Measurements from ENCODE around the gene FAM241B. TPM values are rescaled to one million over a fixed set of nuclear protein-coding genes. Genes with fewer than 3 reads are reported as not detected.

FAM241B gene
- total RNA-seq, 1 donor from 2014 or later, result 0.39 TPM

DNA sequence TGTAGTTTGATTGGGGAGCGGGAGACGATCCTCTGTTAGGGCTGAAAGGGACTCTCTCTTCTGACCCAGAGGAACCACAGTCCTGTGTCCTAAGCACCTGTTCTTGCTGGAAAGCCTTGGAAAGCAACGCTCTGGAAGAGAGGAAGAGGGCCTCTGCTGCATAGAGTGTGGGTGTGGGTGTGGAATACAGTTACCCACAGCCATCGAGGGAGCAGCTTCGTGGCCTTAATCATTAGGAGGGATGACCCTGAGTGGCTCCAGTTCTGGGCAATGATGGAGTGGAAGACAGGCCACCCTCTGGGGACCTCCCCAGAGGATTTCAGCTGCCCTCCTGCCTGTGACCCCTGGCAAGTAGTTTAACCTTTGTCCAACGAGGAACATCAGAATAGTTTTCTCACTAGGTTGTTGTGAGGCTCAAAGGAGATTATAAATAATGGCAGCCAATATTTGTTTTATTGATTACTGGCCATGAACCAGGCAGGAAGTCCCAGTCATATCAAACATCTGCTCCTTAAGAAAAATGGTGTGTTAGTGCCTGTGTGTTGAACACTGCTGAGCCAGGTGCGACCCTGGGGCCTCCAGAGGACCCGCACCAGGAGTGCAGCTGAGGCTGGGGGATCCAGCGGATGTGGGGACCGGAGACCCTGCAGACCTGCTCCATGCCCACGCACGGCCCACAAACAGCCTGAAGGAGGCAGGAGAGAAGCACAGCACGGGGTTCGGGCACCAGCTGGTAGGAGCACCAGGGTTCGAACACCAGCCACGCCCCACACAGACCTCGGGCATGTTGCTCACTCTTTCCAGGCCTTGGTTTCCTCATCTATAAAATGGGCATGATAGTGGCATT, 35.6 kb downstream of the FAM241B start:
- DNase-seq (ENCODE audit: low read depth in 2 of 2), result no peak

DNA sequence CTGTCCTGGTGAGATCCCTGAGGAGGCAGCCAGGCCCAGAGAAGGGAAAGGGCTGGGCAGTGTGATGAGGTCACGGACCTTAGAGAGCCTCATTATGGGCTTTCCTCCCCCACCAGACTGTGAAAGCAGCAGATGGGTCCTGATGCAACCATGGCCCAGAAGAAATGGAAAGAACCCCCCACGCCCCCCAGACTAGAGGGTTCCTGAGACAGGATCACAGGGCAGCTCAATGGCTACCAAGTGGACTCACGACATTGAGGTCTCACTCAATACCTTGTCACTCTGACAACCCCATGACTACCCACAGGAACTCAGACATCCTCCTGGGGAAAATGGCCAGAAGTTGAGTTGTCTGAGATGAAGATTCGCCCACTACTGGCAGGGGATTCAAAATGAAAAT, 36.7 kb downstream of the FAM241B start:
- no peak for DNase-seq (ENCODE audit: low read depth in 2 of 2)

DNA sequence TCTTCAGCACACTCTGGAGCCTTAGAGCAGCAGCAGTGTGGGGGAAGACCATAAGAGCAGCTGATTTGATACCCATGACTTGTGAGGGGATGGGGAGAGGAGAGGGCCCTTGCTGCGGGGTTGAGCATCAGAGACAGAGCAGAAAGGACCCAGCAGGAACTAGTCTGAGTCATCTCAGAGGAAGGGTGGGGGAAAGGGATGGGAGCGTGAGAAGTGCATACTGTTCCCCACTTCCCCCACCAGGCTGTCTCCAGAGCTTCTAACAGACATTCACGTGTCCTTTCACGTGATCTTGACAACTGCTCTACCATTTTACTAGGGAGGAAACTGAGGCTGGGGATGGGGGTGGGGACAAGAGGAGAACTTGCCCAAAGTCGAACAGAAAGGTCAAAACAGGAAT, 38.7 kb downstream of the FAM241B start:
- no peak for DNase-seq (ENCODE audit: low read depth in 2 of 2)

DNA sequence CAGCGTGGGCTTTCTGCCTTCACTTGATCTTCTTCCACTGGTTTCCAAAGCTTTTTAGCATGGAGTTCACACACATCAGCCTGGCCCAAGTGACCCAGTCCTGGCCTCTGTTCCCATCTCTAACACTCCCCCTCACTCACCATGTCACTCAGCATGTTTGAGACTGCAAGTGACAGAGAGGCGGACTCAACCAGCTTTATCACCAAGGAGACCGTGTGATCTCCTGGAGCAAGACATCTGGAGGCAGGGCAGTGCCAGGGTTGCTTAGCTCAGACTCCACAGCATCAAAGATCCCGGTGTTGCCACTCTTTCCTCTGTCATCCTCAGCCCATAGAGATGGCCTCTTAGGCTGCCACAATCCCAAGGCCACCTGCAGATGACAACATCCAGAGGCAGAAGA, 39.4 kb downstream of the FAM241B start:
- no peak for DNase-seq (ENCODE audit: low read depth in 2 of 2)

DNA sequence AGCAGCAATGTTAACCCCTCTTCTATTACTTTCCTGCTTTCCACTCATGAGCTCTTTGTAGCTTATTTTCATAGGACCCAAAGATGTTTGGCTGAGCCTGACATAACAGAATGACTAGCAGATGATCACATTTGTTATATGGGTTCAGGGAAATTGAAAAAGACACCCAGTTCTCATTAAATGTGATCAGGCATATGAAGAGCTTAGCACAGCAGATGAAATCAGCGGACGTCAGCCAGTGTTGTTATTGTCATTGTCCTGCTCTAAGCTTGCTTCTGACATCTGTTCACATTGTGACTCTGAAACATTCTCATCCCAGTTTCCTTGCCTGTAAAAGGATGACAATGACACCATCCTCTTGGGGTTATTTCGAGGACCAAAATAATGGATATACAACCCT, 43.5 kb downstream of the FAM241B start:
- no peak for DNase-seq (ENCODE audit: low read depth in 2 of 2)

DNA sequence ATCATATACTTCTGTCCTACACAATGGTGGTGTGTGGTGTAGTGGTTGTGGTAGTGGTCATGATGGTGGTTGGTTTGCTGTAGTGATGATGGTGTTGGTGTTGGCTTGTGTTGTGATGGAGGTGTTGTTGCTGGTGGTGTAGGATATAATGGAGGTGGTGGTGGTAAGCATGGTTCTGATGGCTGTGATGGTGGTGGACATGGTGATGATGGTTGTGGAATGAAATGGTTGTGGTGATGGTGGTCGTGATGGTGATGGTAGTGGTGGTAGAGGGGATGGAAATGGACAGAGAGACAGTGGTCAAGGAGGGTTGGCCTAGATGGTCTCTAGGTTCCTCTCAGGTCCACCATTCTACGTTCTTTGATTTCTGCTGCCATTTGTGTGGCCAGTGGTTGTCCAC, 44.7 kb downstream of the FAM241B start:
- no peak for DNase-seq (ENCODE audit: low read depth in 2 of 2)

DNA sequence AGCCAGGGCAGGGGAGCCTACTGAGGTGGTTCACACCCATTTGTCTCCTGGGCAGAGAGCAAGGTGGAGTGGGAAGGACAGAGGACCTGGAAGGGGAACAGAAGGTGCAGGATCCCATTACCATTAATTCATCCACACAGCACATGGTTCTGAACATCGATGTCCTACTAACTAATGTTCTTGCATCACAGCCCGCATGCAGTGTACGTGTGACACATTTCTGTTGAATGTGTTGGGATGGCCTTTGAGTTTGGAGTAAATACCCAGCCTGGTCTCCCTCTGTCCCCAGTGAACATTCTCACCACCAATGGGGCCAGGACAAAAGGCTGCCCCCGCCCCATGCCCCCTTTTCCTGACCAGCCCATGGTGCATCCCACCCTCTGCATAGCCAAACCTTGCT, 46.3 kb downstream of the FAM241B start:
- DNase-seq (ENCODE audit: low read depth in 2 of 2), result no peak

DNA sequence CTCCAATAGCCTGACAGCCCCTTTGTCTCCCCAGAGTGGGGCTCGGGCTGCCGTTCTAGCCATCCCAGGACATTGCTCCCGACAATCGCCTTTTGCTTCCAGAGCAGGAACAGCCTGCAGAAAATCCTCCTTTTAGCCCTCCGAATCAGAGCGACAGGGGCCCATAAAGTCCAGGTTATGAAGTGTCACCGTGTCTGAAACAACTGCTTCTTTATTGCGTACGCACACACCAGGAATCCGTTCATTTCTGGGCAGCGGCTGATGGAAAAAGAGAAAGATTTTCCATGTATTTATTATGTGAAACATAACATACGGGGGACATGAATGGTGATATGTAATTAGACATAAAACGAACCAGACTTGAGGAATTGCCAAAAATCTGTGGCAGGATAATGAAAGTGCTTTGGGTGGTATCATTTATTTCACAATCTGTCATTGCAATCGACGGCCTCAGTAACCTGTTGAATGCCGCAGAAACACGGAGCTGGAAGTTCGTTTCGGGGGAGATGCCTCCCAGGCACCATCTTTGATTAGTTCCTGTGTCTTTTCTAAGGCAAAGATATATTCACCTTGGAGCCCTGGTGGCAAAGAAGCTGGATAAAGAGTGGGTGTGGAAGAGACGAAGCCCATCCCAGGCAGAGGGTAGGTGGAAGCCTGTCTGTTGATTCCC, 48.1 kb downstream of the FAM241B start:
- DNase-seq (ENCODE audit: low read depth in 2 of 2), result no peak

DNA sequence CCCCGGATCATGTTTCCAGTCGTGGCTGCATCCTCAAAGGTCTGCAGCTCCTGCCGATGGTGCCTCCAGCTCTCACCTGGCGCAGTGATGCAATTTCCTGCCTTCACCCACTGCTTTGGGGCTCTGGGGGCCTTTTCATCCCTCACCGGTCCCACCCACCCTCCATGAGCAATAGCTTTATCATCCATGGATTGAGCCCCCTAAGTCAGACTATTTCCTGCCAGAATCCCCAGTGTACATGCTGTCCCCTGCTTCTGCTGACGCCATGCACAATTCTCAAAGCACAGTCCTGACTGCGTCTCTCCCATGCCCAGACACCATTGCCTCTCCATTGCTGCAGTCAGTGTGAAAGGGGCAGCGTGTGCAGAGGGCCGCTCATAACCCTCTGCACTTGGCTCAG, 49.7 kb downstream of the FAM241B start:
- no peak for DNase-seq (ENCODE audit: low read depth in 2 of 2)

DNA sequence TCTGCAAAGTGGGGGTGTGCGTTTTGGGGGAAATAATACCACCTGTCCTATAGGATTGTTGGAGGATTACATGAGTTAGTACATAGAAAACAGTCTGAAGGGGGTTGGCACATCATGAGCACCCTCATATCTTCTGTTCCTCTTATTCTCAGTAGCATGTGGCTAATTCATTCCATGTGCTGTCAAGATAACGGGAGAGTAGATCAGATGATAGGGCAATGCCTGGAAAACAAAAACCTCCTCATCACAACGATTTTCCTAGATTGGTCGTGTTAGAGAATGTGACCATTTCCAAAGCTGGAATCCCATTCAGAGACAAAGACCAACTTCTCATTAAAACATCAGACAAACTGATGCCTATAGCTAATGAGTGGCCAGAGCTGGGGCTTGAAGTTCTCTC, 50.6 kb downstream of the FAM241B start:
- no peak for DNase-seq (ENCODE audit: low read depth in 2 of 2)

DNA sequence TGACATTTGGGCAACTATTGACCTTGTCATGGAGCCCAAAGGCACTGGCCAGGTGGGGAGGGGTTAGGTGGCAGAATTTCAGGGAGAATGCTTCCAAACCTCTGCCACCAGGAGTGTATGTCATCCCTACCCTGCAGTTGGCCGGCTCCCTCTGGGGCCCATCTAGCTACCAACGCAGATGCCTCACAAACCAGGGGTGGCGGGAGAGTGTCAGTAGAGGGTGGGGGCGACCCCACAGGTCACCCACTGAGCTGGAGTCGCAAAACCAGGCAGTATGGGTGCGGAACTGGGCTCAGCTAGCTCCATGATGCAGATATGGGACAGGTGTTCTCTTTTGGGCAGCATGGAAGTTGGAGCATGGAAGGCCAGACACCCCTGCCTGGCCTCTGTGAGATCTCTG, 51.4 kb downstream of the FAM241B start:
- no peak for DNase-seq (ENCODE audit: low read depth in 2 of 2)

DNA sequence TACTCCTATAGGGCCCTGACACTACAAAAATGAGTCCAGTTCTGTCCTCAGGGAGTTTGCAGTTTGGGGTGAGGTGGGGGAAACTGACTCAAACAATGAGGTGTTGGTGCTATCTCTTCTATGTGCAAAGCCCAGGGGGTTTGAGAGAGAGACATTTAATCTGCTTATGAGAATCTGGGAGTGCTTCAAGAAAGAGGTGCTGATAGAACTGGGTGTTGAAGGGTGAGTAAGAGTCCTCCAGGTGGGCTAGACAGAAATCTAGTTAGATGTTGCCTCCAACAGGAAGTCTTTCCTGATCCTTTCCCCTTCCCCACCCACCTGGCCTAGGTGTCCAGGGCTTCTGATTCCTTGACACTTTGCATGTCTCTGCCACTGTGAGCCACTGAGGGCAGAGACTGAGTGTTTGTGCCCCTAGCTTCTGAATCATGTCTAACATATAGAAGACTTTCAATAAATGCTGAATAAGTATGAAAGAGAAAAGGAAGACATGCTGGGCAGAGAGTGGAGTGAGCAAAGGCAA, 53.0 kb downstream of the FAM241B start:
- DNase-seq (ENCODE audit: low read depth in 2 of 2), result no peak

Other genes starting within 250 kb of the FAM241B start
- under 0.01 and 0.63 TPM in 2 replicates for gene TACR2, start 213.3 kb upstream of the FAM241B start, total RNA-seq
- gene TSPAN15, start 178.8 kb upstream of the FAM241B start, total RNA-seq, result 65.1 and 150 TPM in 2 replicates
- not detected in 2 replicates for gene NEUROG3, start 56.8 kb upstream of the FAM241B start, total RNA-seq
- 0.76 and 4.7 TPM in 2 replicates for gene COL13A1, start 171.7 kb downstream of the FAM241B start, total RNA-seq

Measured in dermis microvascular lymphatic vessel endothelial cell (primary cell).